Tibial artery (tissue), 4 donors: ENCODE results near the gene RBM20.

Experiments used
- DNase-seq, 2 donors: peaks; one replicate each; pipeline ENCODE4 v3.0.0-alpha.2; 2019
- H3K27ac ChIP-seq, 2 donors: fragments of 200-600 bp; sonication (generic) in 1 of 2; 1 replicate in 1 of 2; 2 replicates in 1 of 2; pipeline ENCODE4 v1.5.1; 2018 to 2019; ENCODE audit warnings: mild to moderate bottlenecking in 1 of 2
- H3K27me3 ChIP-seq, 2 donors: fragments of 200-600 bp; sonication (generic) in 1 of 2; one replicate each; pipeline versions ENCODE4 v1.5.1 to v1.6.0; 2016 to 2019
- H3K36me3 ChIP-seq, 3 donors: fragments of 200-600 bp; sonication (generic) in 2 of 3; one replicate each; pipeline ENCODE4 v1.5.1; 2016 to 2019; ENCODE audit warnings: mild to moderate bottlenecking in 2 of 3
- H3K4me1 ChIP-seq, 4 donors: fragments of 200-600 bp; sonication (generic) in 2 of 4; 1 replicate in 3 of 4; 2 replicates in 1 of 4; pipeline ENCODE4 v1.5.1; 2016 to 2019
- H3K4me3 ChIP-seq, 2 donors: fragments of 200-600 bp; sonication (generic) in 1 of 2; 1 replicate in 1 of 2; 2 replicates in 1 of 2; pipeline ENCODE4 v1.5.1; 2018 to 2019; ENCODE audit warnings: mild to moderate bottlenecking in 2 of 2
- H3K9me3 ChIP-seq, 3 donors: fragments of 200-600 bp; sonication (generic) in 1 of 3; one replicate each; pipeline ENCODE4 v1.5.1; 2016 to 2019
- CTCF ChIP-seq, 2 experiments: fragments of 200-600 bp in 1 of 2; fragments of 450-650 bp in 1 of 2; IDR thresholded peaks; one replicate each; pipeline ENCODE4 v1.5.1; 2017 to 2019; ENCODE audit warnings: antibody characterized with exemption in 2 of 2, mild to moderate bottlenecking in 1 of 2, moderate library complexity in 1 of 2
- intact Hi-C: fragments of 100-400 bp; cut with DNase I; formaldehyde crosslinking; loops from one replicate; pipeline ENCODE4 v1.15.0; 2023; ENCODE audit warnings: low total_unique reads

Gene RBM20

GRCh38 chr10:110642204-110643034 is 1.7 kb upstream of the RBM20 start:
- Histone ChIP-seq H3K27ac (no peak overlapping the region), H3K27me3 (peaks cover 3 to 33% of the 10 kb centered on the region in 2 donors)
- intact Hi-C loops = no loop called here

GRCh38 chr10:110643035-110643652 is 992 bp upstream of the RBM20 start:
- intact Hi-C loops = no loop called here

More at GRCh38 chr10:110642204-110643034, 1.7 kb upstream of the RBM20 start:
- TF ChIP-seq CTCF (IDR thresholded peaks at IDR 0.05) = no peak
- Histone ChIP-seq H3K9me3 (no peaks in the 10 kb centered on the region), H3K36me3 (no peaks in the 10 kb centered on the region), H3K4me3 (no peak overlapping the region), H3K4me1 (peaks cover 0 to 24% (median 21%) of the 10 kb centered on the region in 4 donors)
- no peak for DNase-seq

GRCh38 chr10:110644598-110645462 is 694 bp downstream of the RBM20 start:
- peaks cover 0 to 19% (median 17%) of the 10 kb centered on the region in 4 donors for H3K4me1 ChIP-seq
- no peaks in the 10 kb centered on the region for H3K36me3 ChIP-seq
- H3K27ac ChIP-seq = peak overlapping the region; percentile 57
- no peak for DNase-seq
- no peak for TF ChIP-seq CTCF (IDR thresholded peaks at IDR 0.05)
- intact Hi-C loops = no loop called here
- peak overlapping the region; percentile 59 to 70 for H3K4me3 ChIP-seq
- H3K27me3 ChIP-seq = peaks cover 3 to 40% of the 10 kb centered on the region in 2 donors
- H3K9me3 ChIP-seq = no peaks in the 10 kb centered on the region

More at GRCh38 chr10:110643035-110643652, 992 bp upstream of the RBM20 start:
- Histone ChIP-seq H3K9me3 (no peaks in the 10 kb centered on the region), H3K27me3 (peaks cover 3 to 36% of the 10 kb centered on the region in 2 donors), H3K4me3 (peak overlapping the region; percentile 59 to 70), H3K4me1 (peaks cover 0 to 19% (median 17%) of the 10 kb centered on the region in 4 donors), H3K36me3 (no peaks in the 10 kb centered on the region), H3K27ac (no peak overlapping the region)
- no peak for TF ChIP-seq CTCF (IDR thresholded peaks at IDR 0.05)
- DNase-seq = no peak

GRCh38 chr10:110646417-110647135 is 2.4 kb downstream of the RBM20 start:
- Histone ChIP-seq H3K36me3 (no peaks in the 10 kb centered on the region), H3K9me3 (no peaks in the 10 kb centered on the region), H3K4me1 (peaks cover 0 to 19% (median 17%) of the 10 kb centered on the region in 4 donors), H3K27me3 (peaks cover 3 to 40% of the 10 kb centered on the region in 2 donors), H3K4me3 (no peak overlapping the region), H3K27ac (no peak overlapping the region)
- intact Hi-C loops = no loop called here
- TF ChIP-seq CTCF (IDR thresholded peaks at IDR 0.05) = no peak
- no peak for DNase-seq

GRCh38 chr10:110647136-110647430 is 2.9 kb downstream of the RBM20 start:
- peaks cover 0 to 19% (median 17%) of the 10 kb centered on the region in 4 donors for H3K4me1 ChIP-seq
- intact Hi-C loops = no loop called here
- TF ChIP-seq CTCF (IDR thresholded peaks at IDR 0.05) = no peak
- H3K36me3 ChIP-seq = no peaks in the 10 kb centered on the region
- DNase-seq = no peak
- no peak overlapping the region for H3K27ac ChIP-seq
- H3K9me3 ChIP-seq = no peaks in the 10 kb centered on the region
- no peak overlapping the region for H3K4me3 ChIP-seq
- H3K27me3 ChIP-seq = peaks cover 3 to 40% of the 10 kb centered on the region in 2 donors
